ENCODE results near the gene CSF1.
A peak's percentile ranks its signal among the peaks of the same experiment; 100 is the strongest.

CSF1 gene

GRCh38 chr1:109883248-109883955, 27.2 kb upstream of the CSF1 start:
- DNase-seq: no peak

DNA sequence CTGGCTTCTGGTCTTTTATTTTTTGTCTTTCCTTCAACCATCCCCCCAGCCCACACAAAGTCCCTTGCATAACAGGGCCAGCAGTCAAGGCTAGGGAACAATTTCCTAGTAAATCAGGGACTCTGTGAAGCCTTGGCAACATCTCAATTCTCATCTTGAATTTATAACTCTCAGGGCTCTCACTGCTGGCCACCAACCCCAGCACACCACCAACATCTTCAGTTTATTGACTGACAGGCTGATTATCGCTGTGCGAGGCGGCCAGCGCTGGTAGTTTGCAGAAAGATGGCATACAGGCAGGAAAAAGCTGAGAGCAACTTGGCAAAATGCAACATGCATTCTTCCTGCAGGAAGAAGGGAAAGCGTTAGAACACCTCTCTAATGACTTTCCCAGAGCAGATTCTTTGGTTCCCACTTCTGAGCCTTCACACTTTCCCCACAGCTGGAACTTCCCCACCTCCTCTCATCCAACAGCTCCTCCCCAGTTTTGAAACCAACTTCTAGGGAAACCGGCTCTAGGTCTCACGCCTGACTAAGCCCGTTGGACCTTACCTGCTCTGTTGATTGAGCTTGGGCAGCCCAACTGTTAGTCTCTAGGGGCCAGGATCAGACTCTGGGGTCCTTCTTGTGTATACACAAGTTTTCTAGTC, 26.3 kb upstream of the CSF1 start:
- DNase-seq: no peak

DNA sequence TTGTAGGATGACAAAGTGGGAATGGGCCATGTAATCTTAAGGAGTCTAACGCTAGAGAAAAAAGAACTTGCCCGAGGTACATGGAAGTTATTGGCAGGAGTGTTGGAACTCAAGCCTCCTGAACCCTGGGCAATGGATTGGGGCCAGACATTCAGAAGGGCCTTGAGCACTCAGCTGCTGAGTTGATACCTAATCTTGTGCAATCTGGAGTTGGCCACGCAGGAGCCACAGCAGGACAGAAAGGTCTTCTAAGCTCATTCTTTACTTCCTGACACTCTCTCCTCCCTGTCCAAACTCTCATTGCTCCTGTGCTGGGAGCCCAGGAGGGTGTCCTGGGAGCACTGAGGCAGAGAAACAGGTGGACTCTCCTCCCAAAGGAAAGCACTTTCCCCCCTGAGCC, 25.1 kb upstream of the CSF1 start:
- DNase-seq: no peak

- DNase-seq: no peak
Observed at GRCh38 chr1:109886827-109887226, 23.8 kb upstream of the CSF1 start.

DNA sequence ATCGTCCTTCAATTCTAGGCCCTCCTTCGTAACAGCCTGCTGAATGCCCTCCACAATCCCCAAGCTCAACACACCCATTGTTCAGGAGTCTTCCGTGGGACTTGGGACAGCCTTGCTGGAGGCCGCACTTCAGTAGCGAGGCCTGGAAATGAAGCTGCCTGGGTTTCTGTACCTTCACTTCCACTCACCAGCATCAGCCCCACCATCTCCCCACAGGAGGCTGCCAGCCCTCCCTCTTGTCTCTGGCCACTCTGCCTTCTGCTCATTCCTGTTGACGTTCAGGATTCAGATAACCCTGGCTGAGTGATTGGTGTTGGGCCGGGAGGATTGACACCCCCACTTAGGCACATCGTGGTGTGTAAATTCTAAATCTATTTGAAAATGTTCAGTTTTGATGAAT, 23.4 kb upstream of the CSF1 start:
- DNase-seq: no peak

- no peak for DNase-seq
Observed at GRCh38 chr1:109887884-109888283, 22.8 kb upstream of the CSF1 start.

- no peak for DNase-seq
Observed at GRCh38 chr1:109889094-109889493, 21.6 kb upstream of the CSF1 start.

GRCh38 chr1:109890115-109890953, 20.3 kb upstream of the CSF1 start:
- no peak for DNase-seq

- DNase-seq: no peak
Observed at GRCh38 chr1:109891930-109892329, 18.7 kb upstream of the CSF1 start.

DNA sequence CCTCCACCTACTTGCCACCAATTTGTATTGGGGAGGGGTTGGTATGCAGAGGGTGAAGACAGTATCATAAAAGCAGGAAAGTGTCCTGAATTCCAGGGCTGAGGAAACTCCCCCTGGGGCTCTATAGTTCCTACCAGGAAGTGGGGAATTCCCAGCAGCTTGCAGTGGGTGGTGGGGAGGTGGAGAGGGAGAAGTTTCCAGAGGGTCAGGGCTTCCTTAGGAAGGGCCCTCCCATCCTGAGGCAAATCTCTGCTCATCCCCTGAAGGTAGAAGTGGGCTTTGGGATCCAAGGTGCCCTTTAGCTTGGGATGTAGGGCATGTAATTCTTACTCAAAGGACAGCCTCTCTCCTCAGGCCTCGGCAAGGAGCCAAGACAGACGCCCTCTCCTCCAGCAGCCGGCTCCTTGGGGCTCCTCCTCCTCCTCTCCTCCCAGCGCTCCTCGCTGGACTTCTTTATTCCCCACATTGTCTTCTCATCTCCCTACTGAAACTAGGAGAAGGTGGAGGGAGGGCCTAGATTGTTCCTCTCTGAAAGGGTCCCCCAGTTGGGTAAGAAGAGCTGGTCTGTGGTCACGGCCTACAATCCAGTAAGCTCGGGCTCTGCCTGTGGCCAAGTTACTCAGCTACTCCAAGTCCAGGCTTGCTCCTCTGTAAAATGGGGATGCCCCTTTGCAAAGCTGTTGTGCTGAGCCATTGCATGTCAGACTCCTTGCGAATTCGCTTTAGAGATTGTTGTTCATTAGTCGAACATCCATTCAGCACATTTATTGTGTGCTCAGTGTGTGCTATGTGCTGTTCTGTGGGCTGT, 17.9 kb upstream of the CSF1 start:
- no peak for DNase-seq

GRCh38 chr1:109893532-109894171, 17.0 kb upstream of the CSF1 start:
- no peak for DNase-seq

DNA sequence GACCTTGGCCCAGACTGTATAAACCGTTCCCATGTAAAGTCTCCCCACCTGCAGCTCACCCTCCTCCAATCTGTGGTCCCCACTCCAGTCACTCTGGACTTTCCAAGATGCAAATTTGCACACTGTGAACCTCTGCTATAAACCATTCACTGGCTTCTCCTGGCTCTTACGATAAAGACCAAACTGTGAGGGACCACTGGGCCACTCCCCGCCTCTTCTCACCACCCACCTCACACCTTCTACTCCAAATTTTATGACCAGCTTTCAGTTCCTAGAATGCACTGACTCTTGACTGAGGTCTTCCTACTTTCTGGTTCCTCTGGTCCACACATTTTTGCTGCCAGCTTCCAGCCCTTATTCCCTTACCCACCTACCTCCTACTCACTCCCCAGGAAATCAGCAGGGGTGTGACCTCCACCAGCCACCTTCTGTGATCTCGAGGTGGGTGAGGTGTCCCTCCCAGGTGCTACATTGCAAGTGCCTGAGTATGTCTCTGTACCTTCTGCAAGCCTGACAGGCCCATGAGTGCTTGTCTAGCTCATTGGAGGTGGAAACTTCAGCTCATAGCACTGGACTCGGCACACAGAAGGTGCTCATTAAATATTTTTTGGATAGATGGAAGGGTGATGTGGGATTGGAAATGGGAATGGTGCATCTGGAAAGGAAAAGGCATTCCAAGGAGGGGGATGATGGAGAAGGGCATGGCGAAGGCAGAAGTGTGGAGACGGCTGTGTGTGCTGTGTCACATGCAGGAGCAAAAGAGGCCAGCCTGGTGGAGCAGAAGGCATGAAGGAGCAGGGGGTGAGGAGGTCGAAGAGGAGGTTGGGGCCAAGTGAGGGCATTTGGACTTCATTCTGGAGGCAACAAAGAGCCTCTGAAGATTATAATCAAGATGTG, 15.6 kb upstream of the CSF1 start:
- DNase-seq: no peak

GRCh38 chr1:109895720-109896504, 14.7 kb upstream of the CSF1 start:
- DNase-seq: peak; percentile 55

GRCh38 chr1:109896681-109897080, 14.0 kb upstream of the CSF1 start:
- no peak for DNase-seq

DNA sequence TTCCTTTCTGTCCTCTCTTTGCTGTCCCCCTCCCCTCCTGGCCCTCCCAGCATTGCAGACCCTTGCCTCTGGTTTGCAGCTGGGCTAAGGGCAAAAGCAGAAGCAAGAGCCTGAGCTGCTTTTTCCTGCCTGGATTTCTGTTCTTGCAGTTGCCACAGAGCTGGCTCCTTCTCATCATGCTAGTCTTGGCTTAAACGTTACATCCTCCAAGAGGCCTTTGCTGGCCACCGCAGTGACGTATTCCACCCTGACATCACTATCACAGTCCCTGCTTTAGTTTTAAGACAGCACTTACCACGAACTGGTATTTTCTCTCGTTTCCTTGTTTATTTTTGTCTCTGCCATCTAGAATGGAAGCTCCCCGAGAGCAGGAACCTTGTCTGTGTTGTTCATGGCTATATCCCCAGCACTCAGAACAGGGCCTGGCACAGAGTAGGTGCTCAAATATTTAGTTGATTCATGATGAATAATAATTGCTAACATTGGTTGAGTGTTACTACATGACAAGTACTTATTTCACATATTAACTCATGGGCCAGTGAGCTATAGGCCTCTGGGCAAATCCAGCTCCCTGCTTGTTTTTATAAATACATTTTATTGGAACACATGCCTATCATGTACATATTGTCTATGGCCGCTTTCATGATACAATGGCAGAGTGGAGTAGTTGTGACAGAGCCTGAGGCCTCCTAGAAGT, 13.2 kb upstream of the CSF1 start:
- DNase-seq: no peak

- DNase-seq: no peak
Observed at GRCh38 chr1:109898842-109899241, 11.8 kb upstream of the CSF1 start.

- DNase-seq: no peak
Observed at GRCh38 chr1:109901141-109901523, 9.5 kb upstream of the CSF1 start.

DNA sequence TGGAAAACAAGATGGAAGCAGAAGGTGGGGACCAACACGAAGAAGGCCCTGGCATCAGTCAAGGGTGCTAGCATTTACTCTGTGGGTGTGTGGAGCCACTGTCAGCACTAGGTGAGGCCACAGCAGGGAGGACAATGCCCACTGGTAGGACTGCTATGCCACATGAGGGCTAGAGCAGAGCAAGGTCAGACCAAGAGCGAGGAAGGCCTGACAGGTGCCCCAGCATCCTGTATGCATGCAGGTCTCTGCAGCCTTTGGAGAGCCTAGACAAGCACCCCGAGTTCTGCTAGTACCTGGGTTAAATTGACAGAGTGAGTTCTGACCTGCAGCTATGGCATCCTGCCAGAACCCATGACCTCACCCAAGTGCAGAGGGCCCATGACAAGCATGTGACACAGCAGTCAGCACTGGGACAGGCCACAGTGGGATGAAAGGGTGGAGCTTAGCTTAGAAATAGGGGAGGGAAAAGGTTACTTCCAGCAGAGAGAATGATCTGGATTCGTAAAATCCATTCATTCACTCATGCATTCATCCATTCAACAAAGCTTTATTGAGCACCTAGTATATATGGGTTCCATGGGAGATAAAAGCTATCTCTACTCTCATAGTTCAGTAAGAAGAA, 9.0 kb upstream of the CSF1 start:
- no peak for DNase-seq

DNA sequence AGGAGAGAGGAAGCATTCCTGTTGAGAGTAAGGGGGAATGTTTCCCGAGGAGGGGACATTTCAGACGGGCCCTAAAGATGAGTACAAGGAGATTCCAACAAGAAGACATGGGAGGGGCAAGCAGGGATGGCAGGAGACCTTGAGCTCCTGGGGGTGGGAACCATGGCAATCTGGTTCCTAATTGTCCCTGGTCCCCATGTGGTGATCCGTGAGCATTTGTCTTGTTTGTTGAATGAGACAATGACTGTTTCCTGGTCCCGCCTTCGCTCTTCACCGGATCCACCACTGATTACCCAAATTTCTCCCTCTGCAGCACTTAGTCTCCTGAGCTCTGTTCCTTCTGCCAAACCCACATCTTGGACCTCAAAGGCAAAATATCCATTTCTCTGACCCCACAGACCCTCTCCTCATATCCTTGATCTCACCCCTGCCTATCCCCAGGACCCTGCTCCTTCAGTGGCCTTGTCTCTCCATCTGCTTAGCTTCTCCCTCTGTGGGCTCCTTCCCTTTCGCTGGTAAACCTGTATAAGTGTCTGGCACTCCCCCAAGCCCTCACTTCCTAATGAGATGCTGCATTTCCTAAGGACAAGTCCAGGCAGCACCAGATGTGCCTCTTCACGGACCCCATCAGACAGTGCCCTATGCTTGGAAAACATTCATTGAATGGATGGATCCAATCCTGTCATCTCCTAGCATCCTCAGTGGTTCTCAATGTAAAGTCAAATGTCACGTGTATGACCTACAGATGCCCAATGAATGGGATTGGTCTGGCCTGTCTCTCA, 8.3 kb upstream of the CSF1 start:
- DNase-seq: no peak

Measured in NK-92 treated with Interleukin-12 subunit alpha and Interleukin-12 subunit beta, amount 100 ng/mL, for 24 hours (cell line).